Ascending aorta (tissue), 2 donors: Measurements from ENCODE around the gene POLR1B. TPM values are rescaled to one million over a fixed set of nuclear protein-coding genes. Genes with fewer than 3 reads are reported as not detected.

ENCODE experiments used
- DNase-seq, 2 donors: peaks; one replicate each; pipeline ENCODE4 v3.0.0-alpha.2; 2019; ENCODE audit warnings: low spot score in 2 of 2
- H3K27ac ChIP-seq, 2 donors: fragments of 200-600 bp; sonication (generic); one replicate each; pipeline ENCODE4 v1.5.1; 2016 to 2017; ENCODE audit warnings: mild to moderate bottlenecking in 1 of 2
- H3K27me3 ChIP-seq: fragments of 200-600 bp; sonication (generic); one replicate; pipeline ENCODE4 v1.5.1; 2017
- H3K36me3 ChIP-seq, 2 donors: fragments of 200-600 bp; sonication (generic); one replicate each; pipeline ENCODE4 v1.5.1; 2016
- H3K4me1 ChIP-seq, 2 donors: fragments of 200-600 bp; sonication (generic); one replicate each; pipeline ENCODE4 v1.5.1; 2016 to 2017; ENCODE audit warnings: mild to moderate bottlenecking in 1 of 2
- H3K4me3 ChIP-seq, 2 donors: fragments of 200-600 bp; sonication (generic); one replicate each; pipeline ENCODE4 v1.5.1; 2016 to 2017; ENCODE audit warnings: mild to moderate bottlenecking in 1 of 2
- H3K9me3 ChIP-seq, 2 donors: fragments of 200-600 bp; sonication (generic); one replicate each; pipeline ENCODE4 v1.5.1; 2016
- intact Hi-C: fragments of 100-400 bp; cut with DNase I; formaldehyde crosslinking; loops from one replicate; pipeline ENCODE4 v1.15.1; 2023
- total RNA-seq: library from RNA; depleted of rRNA; stranded (reverse); fragments of >200 nt; gene quantifications from one replicate; pipeline ENCODE4 v1.1.0, GENCODE V29; 2016
- TF ChIP-seq, protein P1 (sequence below), 3 experiments: fragments of 200-600 bp in 2 of 3; fragments of 450-650 bp in 1 of 3; sonication (generic) in 2 of 3; IDR thresholded peaks; one replicate each; pipeline ENCODE4 v1.5.1; 2016 to 2019; ENCODE audit warnings: antibody characterized with exemption in 3 of 3, mild to moderate bottlenecking in 1 of 3, moderate library complexity in 1 of 3

POLR1B gene
- total RNA-seq, 1 donor from 2014 or later, result 3.6 TPM

DNA sequence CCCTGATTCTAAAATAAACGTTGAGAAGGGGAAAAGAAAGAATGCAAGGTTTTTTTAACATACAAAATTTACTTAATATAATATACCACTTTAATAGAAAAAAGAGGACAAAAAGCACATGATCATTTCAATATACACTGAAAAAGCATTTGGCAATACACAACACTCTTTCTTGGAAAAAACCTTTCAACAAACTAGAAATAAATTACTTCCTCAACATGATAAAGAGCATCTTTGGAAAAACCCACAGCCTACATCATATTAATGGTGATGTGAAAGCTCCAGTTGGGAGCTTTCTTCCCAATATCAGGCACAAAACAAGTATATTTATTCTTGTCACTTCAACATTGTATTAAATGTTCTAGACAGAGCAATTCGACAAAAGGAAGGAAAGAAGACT is 3.0 kb upstream of the POLR1B start:
- no peak overlapping the region for H3K27ac ChIP-seq
- H3K9me3 ChIP-seq, result no peaks in the 10 kb centered on the region
- DNase-seq, result no peak
- intact Hi-C loops, result no loop called here
- H3K4me1 ChIP-seq, result peaks cover 3 to 11% of the 10 kb centered on the region in 2 donors
- no peak overlapping the region for H3K4me3 ChIP-seq
- TF ChIP-seq, protein P1, sequence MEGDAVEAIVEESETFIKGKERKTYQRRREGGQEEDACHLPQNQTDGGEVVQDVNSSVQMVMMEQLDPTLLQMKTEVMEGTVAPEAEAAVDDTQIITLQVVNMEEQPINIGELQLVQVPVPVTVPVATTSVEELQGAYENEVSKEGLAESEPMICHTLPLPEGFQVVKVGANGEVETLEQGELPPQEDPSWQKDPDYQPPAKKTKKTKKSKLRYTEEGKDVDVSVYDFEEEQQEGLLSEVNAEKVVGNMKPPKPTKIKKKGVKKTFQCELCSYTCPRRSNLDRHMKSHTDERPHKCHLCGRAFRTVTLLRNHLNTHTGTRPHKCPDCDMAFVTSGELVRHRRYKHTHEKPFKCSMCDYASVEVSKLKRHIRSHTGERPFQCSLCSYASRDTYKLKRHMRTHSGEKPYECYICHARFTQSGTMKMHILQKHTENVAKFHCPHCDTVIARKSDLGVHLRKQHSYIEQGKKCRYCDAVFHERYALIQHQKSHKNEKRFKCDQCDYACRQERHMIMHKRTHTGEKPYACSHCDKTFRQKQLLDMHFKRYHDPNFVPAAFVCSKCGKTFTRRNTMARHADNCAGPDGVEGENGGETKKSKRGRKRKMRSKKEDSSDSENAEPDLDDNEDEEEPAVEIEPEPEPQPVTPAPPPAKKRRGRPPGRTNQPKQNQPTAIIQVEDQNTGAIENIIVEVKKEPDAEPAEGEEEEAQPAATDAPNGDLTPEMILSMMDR (IDR thresholded peaks at IDR 0.05), result no peak
- H3K36me3 ChIP-seq, result peaks cover 0 to 4% of the 10 kb centered on the region in 2 donors
- H3K27me3 ChIP-seq, result no peaks in the 10 kb centered on the region

DNA sequence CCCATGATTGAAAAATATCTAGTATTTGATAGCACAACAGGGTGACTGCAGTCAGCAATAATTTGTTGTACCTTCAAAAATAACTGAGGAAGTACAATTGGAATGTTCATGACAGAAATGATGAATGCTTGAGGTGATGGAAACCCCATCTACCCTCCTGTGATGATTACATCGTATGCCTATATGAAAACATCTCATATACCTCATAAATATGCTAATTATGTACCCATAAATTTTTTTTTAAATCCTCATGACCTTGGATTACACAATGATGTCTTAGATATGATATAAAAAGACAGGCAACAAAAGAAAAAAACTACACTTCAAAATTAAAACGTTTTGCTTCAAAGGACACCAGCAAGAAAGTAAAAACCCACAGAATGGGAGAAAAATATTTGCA is 1.4 kb upstream of the POLR1B start:
- H3K4me3 ChIP-seq, result peak overlapping the region in 1 of 2 donors; percentile 86
- no peak overlapping the region for H3K27ac ChIP-seq
- no peaks in the 10 kb centered on the region for H3K9me3 ChIP-seq
- H3K36me3 ChIP-seq, result peaks cover 0 to 4% of the 10 kb centered on the region in 2 donors
- intact Hi-C loops, result no loop called here
- DNase-seq, result no peak
- TF ChIP-seq, protein P1 (IDR thresholded peaks at IDR 0.05), result no peak
- H3K4me1 ChIP-seq, result peaks cover 3 to 11% of the 10 kb centered on the region in 2 donors
- no peaks in the 10 kb centered on the region for H3K27me3 ChIP-seq

DNA sequence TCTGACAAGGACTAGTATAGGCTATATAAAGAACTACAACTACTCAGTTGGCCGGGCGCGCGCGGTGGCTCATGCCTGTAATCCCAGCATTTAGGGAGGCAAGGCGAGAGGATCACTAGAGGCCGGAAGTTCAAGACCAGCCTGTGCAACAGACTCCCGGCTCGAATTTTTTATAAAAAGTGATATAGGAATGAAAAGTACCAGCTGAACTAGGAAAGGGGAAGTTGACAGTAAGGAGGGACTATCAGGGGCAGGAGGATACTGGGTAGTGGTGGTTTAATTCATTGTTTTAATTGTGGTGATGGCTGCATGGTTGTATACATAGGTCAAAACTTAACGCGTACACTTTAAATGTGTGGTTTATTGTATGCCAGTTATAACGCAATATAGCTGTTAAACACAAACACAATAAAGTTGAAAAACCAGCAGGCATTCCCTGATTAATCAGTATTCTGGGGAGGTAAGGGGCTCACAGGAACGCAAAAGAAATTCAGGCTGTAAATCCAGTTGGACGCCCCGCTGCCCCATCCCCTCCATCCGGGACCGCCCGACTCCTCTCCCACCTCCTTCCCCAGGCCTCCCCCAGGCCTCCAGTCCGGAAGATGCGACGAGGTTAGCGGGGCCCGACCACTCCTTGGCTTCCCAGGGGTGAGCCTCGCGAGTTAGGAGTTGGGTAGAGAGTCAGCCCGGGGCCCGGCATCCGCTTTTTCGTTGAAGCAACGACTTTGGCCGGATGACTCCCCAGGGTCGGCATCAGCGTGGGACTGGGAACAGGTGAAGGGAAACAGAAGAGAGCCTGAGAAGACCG is 746 bp upstream of the POLR1B start:
- TF ChIP-seq, protein P1 (IDR thresholded peaks at IDR 0.05), result no peak
- intact Hi-C loops, result loop anchor here (1.0 kb wide), 3 partner anchors 43 to 104 kb away; partner anchors contain the start of genes CHCHD5 and SLC20A1
- no peak for DNase-seq
- Histone ChIP-seq H3K27ac (peak overlapping the region; percentile 91 to 93), H3K4me3 (peak overlapping the region; percentile 86), H3K27me3 (no peaks in the 10 kb centered on the region), H3K36me3 (peaks cover 0 to 4% of the 10 kb centered on the region in 2 donors), H3K9me3 (no peaks in the 10 kb centered on the region), H3K4me1 (peaks cover 3 to 11% of the 10 kb centered on the region in 2 donors)

DNA sequence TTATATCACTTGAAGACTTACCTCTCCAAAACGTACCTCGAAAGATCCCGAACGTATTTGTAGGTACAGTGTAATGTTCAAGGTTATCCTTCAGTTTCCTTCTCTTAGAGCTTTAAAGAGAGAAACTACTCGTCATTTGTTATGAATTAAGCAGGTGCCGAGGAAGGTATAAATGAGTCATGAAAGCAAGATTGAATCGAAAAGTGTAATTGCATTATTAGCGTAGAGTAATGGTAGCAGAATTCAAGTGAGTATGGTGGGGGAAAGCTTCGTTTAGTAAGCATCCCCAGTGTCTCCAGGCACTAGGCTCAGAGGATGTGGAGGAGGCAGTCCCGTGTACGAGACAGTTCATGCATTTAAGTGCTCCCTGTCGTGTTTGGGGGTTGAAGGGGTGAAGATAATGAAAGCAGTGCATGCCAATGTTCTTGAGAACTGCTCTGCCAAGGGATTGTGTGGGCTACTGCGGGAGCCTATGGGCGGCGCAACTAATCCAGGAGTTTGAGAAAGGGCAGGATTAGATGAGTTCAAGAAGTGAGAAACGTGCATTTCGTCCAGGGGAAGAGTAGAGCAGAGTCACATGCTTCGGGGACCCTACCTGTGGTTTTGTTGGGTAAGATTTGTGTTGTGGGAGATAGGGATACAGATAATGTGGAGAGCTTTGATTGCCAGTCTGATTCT is 858 bp downstream of the POLR1B start:
- Histone ChIP-seq H3K27ac (no peak overlapping the region), H3K4me1 (peaks cover 3 to 11% of the 10 kb centered on the region in 2 donors), H3K36me3 (peaks cover 7 to 8% of the 10 kb centered on the region in 2 donors), H3K4me3 (peak overlapping the region; percentile 86), H3K9me3 (no peaks in the 10 kb centered on the region), H3K27me3 (no peaks in the 10 kb centered on the region)
- TF ChIP-seq, protein P1 (IDR thresholded peaks at IDR 0.05), result no peak
- no peak for DNase-seq
- intact Hi-C loops, result loop anchor here (1.0 kb wide), 3 partner anchors 41 to 102 kb away; partner anchors contain the start of genes CHCHD5 and SLC20A1

DNA sequence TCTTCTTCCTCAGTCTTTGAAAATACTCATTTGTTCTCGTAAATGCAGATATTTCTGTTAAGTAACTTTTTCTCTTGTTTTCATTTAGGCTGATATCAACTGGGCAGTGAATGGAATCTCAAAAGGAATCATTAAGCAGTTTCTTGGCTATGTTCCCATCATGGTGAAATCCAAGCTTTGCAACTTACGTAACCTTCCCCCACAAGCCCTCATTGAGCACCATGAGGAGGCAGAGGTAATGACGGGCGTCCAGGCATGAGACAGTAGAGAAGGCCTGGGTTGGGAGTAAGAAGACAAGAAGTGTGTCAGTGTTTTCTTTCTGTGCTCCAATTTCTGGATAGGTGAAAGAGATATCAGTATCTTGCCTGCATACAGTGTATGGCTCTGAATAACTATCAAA is 5.1 kb downstream of the POLR1B start:
- peaks cover 3 to 7% of the 10 kb centered on the region in 2 donors for H3K4me1 ChIP-seq
- H3K36me3 ChIP-seq, result peaks cover 29 to 48% of the 10 kb centered on the region in 2 donors
- no peak overlapping the region for H3K4me3 ChIP-seq
- no peak overlapping the region for H3K27ac ChIP-seq
- TF ChIP-seq, protein P1 (IDR thresholded peaks at IDR 0.05), result no peak
- no peaks in the 10 kb centered on the region for H3K27me3 ChIP-seq
- intact Hi-C loops, result no loop called here
- H3K9me3 ChIP-seq, result no peaks in the 10 kb centered on the region
- DNase-seq, result no peak
